K562 (cell line): ENCODE results near the gene VPS37B. TPM values are rescaled to one million over a fixed set of nuclear protein-coding genes. Genes with fewer than 3 reads are reported as not detected.

Source experiments
- CBFA2T3 ChIP-seq: fragments of 450-650 bp; IDR thresholded peaks from 2 replicates; pipeline ENCODE4 v1.6.1; 2017
- CBX3 ChIP-seq, 2 experiments: IDR thresholded peaks; 1 replicate in 1 of 2; 2 replicates in 1 of 2; pipeline ENCODE4 v1.6.1; 2012; ENCODE audit warnings: inconsistent platforms in 2 of 2, low read length in 2 of 2, borderline replicate concordance in 1 of 2, control low read depth in 1 of 2
- ETV1 ChIP-seq: fragments of 450-650 bp; conservative IDR thresholded peaks from 2 replicates; pipeline ENCODE4 v1.6.1; 2016; ENCODE audit warnings: missing genetic modification characterization, control low read depth, low read depth, missing compliant biosample characterization
- ETV6 ChIP-seq, 3 experiments: fragments of 150-350 bp in 1 of 3; sonication (generic) in 1 of 3; formaldehyde crosslinking in 1 of 3; IDR thresholded peaks; 2 replicates each; pipeline versions ENCODE4 v1.6.1 to v1.8.0; 2014 to 2022; ENCODE audit warnings: borderline replicate concordance in 2 of 3, low read depth in 2 of 3, antibody characterized with exemption in 1 of 3, low read length in 1 of 3, mild to moderate bottlenecking in 1 of 3, missing genetic modification reagents in 1 of 3
- HDAC1 ChIP-seq, 2 experiments: fragments of 450-650 bp; IDR thresholded peaks; 2 replicates each; pipeline ENCODE4 v1.6.1; 2016 to 2017; ENCODE audit warnings: inconsistent platforms in 1 of 2, mild to moderate bottlenecking in 1 of 2, moderate library complexity in 1 of 2
- JUNB ChIP-seq: fragments of 450-650 bp; formaldehyde crosslinking; conservative IDR thresholded peaks from 2 replicates; pipeline ENCODE4 v1.4.0; 2020; ENCODE audit warnings: mild to moderate bottlenecking
- LCOR ChIP-seq: sonication (generic); formaldehyde crosslinking; IDR thresholded peaks from 2 replicates; pipeline ENCODE4 v1.8.0; 2022; ENCODE audit warnings: mild to moderate bottlenecking, missing genetic modification reagents
- MECOM ChIP-seq: fragments of 250-450 bp; sonication (Bioruptor Pico); IDR thresholded peaks from 2 replicates; pipeline ENCODE4 v1.8.0; 2022; ENCODE audit warnings: inconsistent platforms
- MYNN ChIP-seq, 2 experiments: sonication (generic); formaldehyde crosslinking in 1 of 2; IDR thresholded peaks; 2 replicates each; pipeline versions ENCODE4 v1.5.0 to v1.6.1; 2016 to 2020; ENCODE audit warnings: antibody characterized with exemption in 1 of 2, missing genetic modification reagents in 1 of 2
- NELFE ChIP-seq: IDR thresholded peaks from 2 replicates; pipeline ENCODE4 v1.6.1; 2011; ENCODE audit warnings: mild to moderate bottlenecking; ENCODE audit not compliant: insufficient read depth, insufficient read length
- POLR2G ChIP-seq: fragments of 200-400 bp; formaldehyde crosslinking; IDR thresholded peaks from 2 replicates; pipeline ENCODE4 v1.6.1; 2017; ENCODE audit warnings: low read depth, mild to moderate bottlenecking, antibody characterized with exemption, low read length, moderate library complexity
- PTTG1 ChIP-seq: fragments of 450-650 bp; IDR thresholded peaks from 2 replicates; pipeline ENCODE4 v1.6.1; 2016; ENCODE audit warnings: low read depth, mild to moderate bottlenecking, missing genetic modification characterization, missing compliant biosample characterization
- RBFOX2 ChIP-seq: fragments of 200-400 bp; formaldehyde crosslinking; IDR thresholded peaks from 2 replicates; pipeline ENCODE4 v1.6.1; 2017; ENCODE audit warnings: low read depth, mild to moderate bottlenecking, low read length, moderate library complexity
- TAF1 ChIP-seq: IDR thresholded peaks from 2 replicates; pipeline ENCODE4 v1.6.1; 2011; ENCODE audit warnings: mild to moderate bottlenecking, low read length, moderate library complexity; ENCODE audit not compliant: insufficient read depth, control insufficient read depth, severe bottlenecking; ENCODE audit errors: extremely low read depth
- ZNF133 ChIP-seq: fragments of 250-450 bp; sonication (Bioruptor Pico); IDR thresholded peaks from 2 replicates; pipeline ENCODE4 v1.4.0; 2020; ENCODE audit warnings: mild to moderate bottlenecking
- ZNF140 ChIP-seq: fragments of 250-450 bp; sonication (Bioruptor Pico); IDR thresholded peaks from 2 replicates; pipeline ENCODE4 v1.8.0; 2021; ENCODE audit warnings: moderate library complexity, mild to moderate bottlenecking, inconsistent platforms
- ZNF212 ChIP-seq: fragments of 450-650 bp; formaldehyde crosslinking; IDR thresholded peaks from 2 replicates; pipeline ENCODE4 v1.4.0; 2020; ENCODE audit warnings: mild to moderate bottlenecking
- ZNF707 ChIP-seq: fragments of 250-450 bp; sonication (Bioruptor Pico); conservative IDR thresholded peaks from 2 replicates; pipeline ENCODE4 v1.8.0; 2022; ENCODE audit warnings: inconsistent platforms, mild to moderate bottlenecking, moderate library complexity
- ZNF717 ChIP-seq: fragments of 250-450 bp; sonication (Bioruptor Pico); IDR thresholded peaks from 2 replicates; pipeline ENCODE4 v1.5.0; 2021
- polyA plus RNA-seq, 8 experiments: library from polyadenylated mRNA; depleted of rRNA in 4 of 8; stranded (reverse) in 5 of 8; unstranded in 3 of 8; fragments of >200 nt; fragmentation: Nextera tagmentation in 2 of 8; fragmentation: Illumina TruSeq in 1 of 8; extraction: Ambion mirVana in 2 of 8; extraction: Trizol in 1 of 8; gene quantifications; 2 replicates each; pipeline versions ENCODE4 v1.2.1 to v1.2.3, GENCODE V29; 2011 to 2014; ENCODE audit warnings: inconsistent platforms in 1 of 8, missing spikeins in 1 of 8
- total RNA-seq, 7 experiments: library from RNA; depleted of rRNA in 6 of 7; stranded (reverse); fragments of >200 nt in 6 of 7; fragmentation: Illumina TruSeq in 2 of 7; extraction: Trizol in 2 of 7; gene quantifications; 2 replicates each; pipeline versions ENCODE4 v1.2.1 to v1.2.3, GENCODE V29; 2011 to 2021; ENCODE audit warnings: low replicate concordance in 1 of 7
- TF ChIP-seq, protein P1 (sequence below), 2 experiments: fragments of 450-650 bp; conservative IDR thresholded peaks; 2 replicates each; pipeline ENCODE4 v1.6.1; 2017; ENCODE audit warnings: mild to moderate bottlenecking in 2 of 2, moderate library complexity in 2 of 2

VPS37B gene
- total and polyA plus RNA-seq, 9 of the 15 experiments (the other 6 are each of a cell fraction or from before 2014, with no cell fraction given) = 0.28 to 37.4 (median 17.9) TPM

DNA sequence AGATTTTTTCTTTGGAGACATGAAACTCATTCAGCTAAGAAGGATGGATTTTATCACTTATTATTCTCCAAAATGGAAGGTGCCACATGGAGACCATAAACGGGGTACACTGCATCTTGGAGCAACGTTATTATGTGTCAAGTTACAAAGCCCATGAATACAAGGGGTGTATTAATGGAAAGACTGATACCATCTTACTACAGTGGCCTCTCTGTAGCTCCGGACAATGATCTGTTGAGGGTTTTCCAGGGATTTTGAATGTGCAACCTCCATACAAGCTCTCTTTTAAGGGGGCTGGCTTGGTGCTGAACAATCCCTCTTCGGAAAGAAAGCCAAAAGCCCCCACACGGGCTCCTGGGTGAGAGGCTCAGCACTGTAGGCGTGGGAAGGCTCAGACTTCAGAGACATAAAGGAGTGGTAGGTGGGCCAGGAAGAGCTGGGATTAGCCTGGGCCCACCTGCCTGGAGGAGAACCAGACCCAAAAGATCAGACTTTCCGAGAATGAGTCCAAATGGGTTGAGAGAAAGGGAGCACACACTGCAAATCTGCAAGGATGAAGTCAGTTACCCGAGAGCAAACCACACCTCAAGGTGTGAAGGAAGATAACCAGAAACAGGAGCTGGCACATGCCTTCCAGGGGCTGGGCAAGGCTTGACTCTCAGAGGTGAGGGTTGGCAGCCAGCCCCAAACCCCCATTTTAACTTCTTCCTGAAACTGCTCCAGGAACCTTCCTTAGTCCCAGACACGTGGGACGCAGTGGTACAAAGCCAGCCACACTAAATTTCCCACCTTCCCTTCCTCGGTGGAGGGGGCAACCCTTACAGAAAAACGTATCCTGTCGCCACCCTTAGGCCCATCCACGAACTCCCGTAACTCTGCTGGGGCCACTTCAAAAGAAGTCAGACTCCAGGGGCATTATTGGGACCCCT lies 1.5 kb downstream of the VPS37B start (continued):
- TF ChIP-seq, protein P1, sequence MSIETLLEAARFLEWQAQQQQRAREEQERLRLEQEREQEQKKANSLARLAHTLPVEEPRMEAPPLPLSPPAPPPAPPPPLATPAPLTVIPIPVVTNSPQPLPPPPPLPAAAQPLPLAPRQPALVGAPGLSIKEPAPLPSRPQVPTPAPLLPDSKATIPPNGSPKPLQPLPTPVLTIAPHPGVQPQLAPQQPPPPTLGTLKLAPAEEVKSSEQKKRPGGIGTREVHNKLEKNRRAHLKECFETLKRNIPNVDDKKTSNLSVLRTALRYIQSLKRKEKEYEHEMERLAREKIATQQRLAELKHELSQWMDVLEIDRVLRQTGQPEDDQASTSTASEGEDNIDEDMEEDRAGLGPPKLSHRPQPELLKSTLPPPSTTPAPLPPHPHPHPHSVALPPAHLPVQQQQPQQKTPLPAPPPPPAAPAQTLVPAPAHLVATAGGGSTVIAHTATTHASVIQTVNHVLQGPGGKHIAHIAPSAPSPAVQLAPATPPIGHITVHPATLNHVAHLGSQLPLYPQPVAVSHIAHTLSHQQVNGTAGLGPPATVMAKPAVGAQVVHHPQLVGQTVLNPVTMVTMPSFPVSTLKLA (conservative IDR thresholded peaks at IDR 0.05) = peak in 1 of 2 experiments; percentile 44; a peak in 1 of 4 replicates
- TF ChIP-seq HDAC1 (IDR thresholded peaks at IDR 0.05) (0 out of 4 replicates have a peak, but pooled peaks of 1 of the 2 experiments have one; percentile 39), JUNB (CRISPR knock-in tag) (no peak), RBFOX2 (peak; percentile 47; the same call in 1 of the 2 replicates), ZNF140 (no peak), ETV1 (tag) (no peak), TAF1 (peak; percentile 32), MYNN (IDR thresholded peaks at IDR 0.05) (0 out of 2 replicates have a peak, but pooled peaks have one; percentile 42), MYNN (CRISPR knock-in tag; IDR thresholded peaks at IDR 0.05) (no peak), ETV6 (IDR thresholded peaks at IDR 0.05; ENCODE audit: borderline replicate concordance in 1 of 2, low read depth in 2 of 2, low read length in 1 of 2) (no peak), ETV6 (CRISPR knock-in tag; IDR thresholded peaks at IDR 0.05; ENCODE audit: borderline replicate concordance) (no peak), ZNF212 (CRISPR knock-in tag) (no peak), NELFE (no peak), POLR2G (no peak), LCOR (CRISPR knock-in tag) (no peak), ZNF707 (CRISPR knock-in tag) (no peak), CBFA2T3 (peak; percentile 75), MECOM (CRISPR knock-in tag) (no peak), ZNF133 (CRISPR knock-in tag) (no peak), CBX3 (IDR thresholded peaks at IDR 0.05; ENCODE audit: borderline replicate concordance in 1 of 2, low read length in 2 of 2) (0 out of 3 replicates have a peak, but pooled peaks of 1 of the 2 experiments have one; percentile 36), PTTG1 (tag) (no peak), ZNF717 (CRISPR knock-in tag) (no peak)
